GM12878 (cell line): ENCODE measurements around the gene SH3BP1. TPM values are rescaled to one million over a fixed set of nuclear protein-coding genes. Genes with fewer than 3 reads are reported as not detected.

Source experiments
- ATF7 ChIP-seq: fragments of 450-650 bp; IDR thresholded peaks from 2 replicates; pipeline ENCODE4 v1.6.1; 2016; ENCODE audit warnings: low read depth, mild to moderate bottlenecking
- DPF2 ChIP-seq: fragments of 450-650 bp; IDR thresholded peaks from 2 replicates; pipeline ENCODE4 v1.6.1; 2017; ENCODE audit warnings: mild to moderate bottlenecking
- ETV6 ChIP-seq, 2 experiments: fragments of 450-650 bp in 1 of 2; IDR thresholded peaks in 1 of 2; conservative IDR thresholded peaks in 1 of 2; 2 replicates each; pipeline ENCODE4 v1.6.1; 2014; ENCODE audit warnings: antibody characterized with exemption in 1 of 2, borderline replicate concordance in 1 of 2, low read depth in 1 of 2, mild to moderate bottlenecking in 1 of 2, moderate library complexity in 1 of 2
- GATAD2B ChIP-seq: fragments of 450-650 bp; conservative IDR thresholded peaks from 2 replicates; pipeline ENCODE4 v1.6.1; 2017; ENCODE audit warnings: low read depth, mild to moderate bottlenecking, moderate library complexity
- HCFC1 ChIP-seq: fragments of 150-350 bp; IDR thresholded peaks from 2 replicates; pipeline ENCODE4 v1.6.1; 2014; ENCODE audit warnings: low read length
- IKZF2 ChIP-seq, 2 experiments: fragments of 450-650 bp; IDR thresholded peaks; 2 replicates each; pipeline ENCODE4 v1.6.1; 2017; ENCODE audit warnings: mild to moderate bottlenecking in 2 of 2, moderate library complexity in 2 of 2
- MXI1 ChIP-seq: fragments of 150-350 bp; IDR thresholded peaks from 2 replicates; pipeline ENCODE4 v1.6.1; 2011; ENCODE audit warnings: low read depth, mild to moderate bottlenecking, inconsistent platforms, low read length, improper control_type of control experiment
- NBN ChIP-seq: fragments of 450-650 bp; IDR thresholded peaks from 2 replicates; pipeline ENCODE4 v1.6.1; 2016
- NFYA ChIP-seq: IDR thresholded peaks from 2 replicates; pipeline ENCODE4 v1.6.1; 2011; ENCODE audit warnings: low read depth, mild to moderate bottlenecking, low read length, improper control_type of control experiment, borderline replicate concordance
- NR2C1 ChIP-seq: fragments of 450-650 bp; IDR thresholded peaks from 2 replicates; pipeline ENCODE4 v1.6.1; 2017; ENCODE audit warnings: antibody characterized with exemption, mild to moderate bottlenecking, moderate library complexity
- POLR2A ChIP-seq: IDR thresholded peaks from 2 replicates; pipeline ENCODE4 v1.6.1; 2011; ENCODE audit warnings: low read depth, mild to moderate bottlenecking, low read length
- RFX5 ChIP-seq: IDR thresholded peaks from 2 replicates; pipeline ENCODE4 v1.6.1; 2011; ENCODE audit warnings: low read depth, low read length, improper control_type of control experiment
- RUNX3 ChIP-seq: IDR thresholded peaks from 2 replicates; pipeline ENCODE4 v1.6.1; 2012; ENCODE audit warnings: low read length, inconsistent platforms
- SREBF1 ChIP-seq: IDR thresholded peaks from 2 replicates; pipeline ENCODE4 v1.6.1; 2012; ENCODE audit warnings: mild to moderate bottlenecking, low read length
- STAT1 ChIP-seq: fragments of 450-650 bp; conservative IDR thresholded peaks from 2 replicates; pipeline ENCODE4 v1.6.1; 2014; ENCODE audit warnings: antibody characterized with exemption, mild to moderate bottlenecking
- SUZ12 ChIP-seq: fragments of 200-600 bp; sonication (generic); IDR thresholded peaks from one replicate; pipeline ENCODE4 v1.6.1; 2018; ENCODE audit warnings: antibody characterized with exemption, mild to moderate bottlenecking; ENCODE audit not compliant: unreplicated experiment
- ZNF217 ChIP-seq: fragments of 450-650 bp; IDR thresholded peaks from 2 replicates; pipeline ENCODE4 v1.6.1; 2017; ENCODE audit warnings: antibody characterized with exemption, mild to moderate bottlenecking
- polyA plus RNA-seq, 11 experiments: library from polyadenylated mRNA; depleted of rRNA in 4 of 11; unstranded in 6 of 11; stranded (reverse) in 5 of 11; fragments of >200 nt; fragmentation: Nextera tagmentation in 4 of 11; fragmentation: Illumina TruSeq in 1 of 11; extraction: Ambion mirVana in 4 of 11; extraction: Trizol in 1 of 11; gene quantifications; 1 replicate in 1 of 11; 2 replicates in 10 of 11; pipeline versions ENCODE4 v1.2.1 to v1.2.3, GENCODE V29; 2011 to 2016; ENCODE audit warnings: inconsistent platforms in 2 of 11, missing spikeins in 2 of 11, low read depth in 1 of 11
- total RNA-seq, 4 experiments: library from RNA; depleted of rRNA in 3 of 4; stranded (reverse); fragments of >200 nt in 3 of 4; fragmentation: Illumina TruSeq in 1 of 4; extraction: Trizol in 1 of 4; gene quantifications; 2 replicates each; pipeline versions ENCODE4 v1.2.1 to v1.2.3, GENCODE V29; 2013 to 2021
- TF ChIP-seq, protein P1 (sequence below): fragments of 450-650 bp; IDR thresholded peaks from 2 replicates; pipeline ENCODE4 v1.6.1; 2017; ENCODE audit warnings: low read depth, mild to moderate bottlenecking, moderate library complexity
- TF ChIP-seq, protein P2 (sequence below): fragments of 450-650 bp; IDR thresholded peaks from 2 replicates; pipeline ENCODE4 v1.6.1; 2017; ENCODE audit warnings: antibody characterized with exemption, mild to moderate bottlenecking, moderate library complexity
- TF ChIP-seq, protein P3 (sequence below): IDR thresholded peaks from 2 replicates; pipeline ENCODE4 v1.6.1; 2012; ENCODE audit warnings: low read depth, low read length, improper control_type of control experiment
- TF ChIP-seq, protein P4 (sequence below): fragments of 450-650 bp; IDR thresholded peaks from 2 replicates; pipeline ENCODE4 v1.6.1; 2014; ENCODE audit warnings: mild to moderate bottlenecking

Gene SH3BP1
- total and polyA plus RNA-seq, 10 of the 15 experiments (the other 5 are each of a cell fraction or from before 2014, with no cell fraction given), result 0.29 to 70.5 (median 22.5) TPM

DNA sequence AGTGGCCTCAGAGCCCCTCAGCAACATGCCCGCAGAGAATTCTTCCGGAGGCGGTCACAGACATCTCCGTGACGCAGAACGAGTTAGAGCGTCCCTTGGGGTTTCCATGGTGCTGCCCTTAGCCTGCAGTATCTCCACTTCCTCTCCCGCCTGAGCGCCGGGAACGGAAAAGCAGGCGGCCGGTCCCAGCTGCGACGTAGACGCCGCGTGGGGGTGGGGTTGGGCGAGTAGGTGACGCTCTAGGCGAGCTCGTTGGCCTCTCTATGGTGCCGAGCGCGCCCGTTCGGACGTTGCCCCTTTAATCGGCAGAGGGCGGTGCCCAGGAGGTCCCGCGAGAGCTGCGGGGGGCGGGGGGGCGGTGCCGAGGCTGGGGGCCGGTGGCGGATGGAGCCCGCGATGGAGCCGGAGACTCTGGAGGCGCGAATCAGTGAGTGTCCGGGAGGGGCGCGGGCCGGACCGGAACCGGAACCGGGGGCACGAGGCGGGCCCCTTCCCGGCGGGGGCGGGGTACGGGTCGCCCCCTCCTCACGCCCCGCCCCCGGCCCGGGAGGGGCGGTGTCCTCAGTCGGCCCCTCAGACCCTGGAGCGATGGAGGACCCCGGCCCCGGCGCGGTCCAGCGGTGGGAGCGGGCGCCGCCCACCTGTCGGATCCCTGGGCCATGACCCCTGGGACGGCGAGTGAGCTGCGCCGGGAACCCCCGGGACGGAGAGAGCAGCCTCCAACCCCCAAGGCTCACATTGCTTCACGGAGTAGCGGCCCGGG lies 30.8 kb upstream of the SH3BP1 start, which contains the start of gene GGA1 (continued):
- TF ChIP-seq MXI1, result peak; percentile 87
- TF ChIP-seq POLR2A, result peak; percentile 77
- peak in 1 of 2 experiments; percentile 89; a peak in 2 of 4 replicates for TF ChIP-seq ETV6 (conservative IDR thresholded peaks at IDR 0.05 in 1 of 2, IDR thresholded peaks at IDR 0.05 in 1 of 2; ENCODE audit: borderline replicate concordance in 1 of 2, low read depth in 1 of 2)
- peak; percentile 72 for TF ChIP-seq HCFC1
- TF ChIP-seq, protein P1, sequence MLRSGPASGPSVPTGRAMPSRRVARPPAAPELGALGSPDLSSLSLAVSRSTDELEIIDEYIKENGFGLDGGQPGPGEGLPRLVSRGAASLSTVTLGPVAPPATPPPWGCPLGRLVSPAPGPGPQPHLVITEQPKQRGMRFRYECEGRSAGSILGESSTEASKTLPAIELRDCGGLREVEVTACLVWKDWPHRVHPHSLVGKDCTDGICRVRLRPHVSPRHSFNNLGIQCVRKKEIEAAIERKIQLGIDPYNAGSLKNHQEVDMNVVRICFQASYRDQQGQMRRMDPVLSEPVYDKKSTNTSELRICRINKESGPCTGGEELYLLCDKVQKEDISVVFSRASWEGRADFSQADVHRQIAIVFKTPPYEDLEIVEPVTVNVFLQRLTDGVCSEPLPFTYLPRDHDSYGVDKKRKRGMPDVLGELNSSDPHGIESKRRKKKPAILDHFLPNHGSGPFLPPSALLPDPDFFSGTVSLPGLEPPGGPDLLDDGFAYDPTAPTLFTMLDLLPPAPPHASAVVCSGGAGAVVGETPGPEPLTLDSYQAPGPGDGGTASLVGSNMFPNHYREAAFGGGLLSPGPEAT, result peak; percentile 99
- TF ChIP-seq SUZ12, result no peak
- TF ChIP-seq, protein P2, sequence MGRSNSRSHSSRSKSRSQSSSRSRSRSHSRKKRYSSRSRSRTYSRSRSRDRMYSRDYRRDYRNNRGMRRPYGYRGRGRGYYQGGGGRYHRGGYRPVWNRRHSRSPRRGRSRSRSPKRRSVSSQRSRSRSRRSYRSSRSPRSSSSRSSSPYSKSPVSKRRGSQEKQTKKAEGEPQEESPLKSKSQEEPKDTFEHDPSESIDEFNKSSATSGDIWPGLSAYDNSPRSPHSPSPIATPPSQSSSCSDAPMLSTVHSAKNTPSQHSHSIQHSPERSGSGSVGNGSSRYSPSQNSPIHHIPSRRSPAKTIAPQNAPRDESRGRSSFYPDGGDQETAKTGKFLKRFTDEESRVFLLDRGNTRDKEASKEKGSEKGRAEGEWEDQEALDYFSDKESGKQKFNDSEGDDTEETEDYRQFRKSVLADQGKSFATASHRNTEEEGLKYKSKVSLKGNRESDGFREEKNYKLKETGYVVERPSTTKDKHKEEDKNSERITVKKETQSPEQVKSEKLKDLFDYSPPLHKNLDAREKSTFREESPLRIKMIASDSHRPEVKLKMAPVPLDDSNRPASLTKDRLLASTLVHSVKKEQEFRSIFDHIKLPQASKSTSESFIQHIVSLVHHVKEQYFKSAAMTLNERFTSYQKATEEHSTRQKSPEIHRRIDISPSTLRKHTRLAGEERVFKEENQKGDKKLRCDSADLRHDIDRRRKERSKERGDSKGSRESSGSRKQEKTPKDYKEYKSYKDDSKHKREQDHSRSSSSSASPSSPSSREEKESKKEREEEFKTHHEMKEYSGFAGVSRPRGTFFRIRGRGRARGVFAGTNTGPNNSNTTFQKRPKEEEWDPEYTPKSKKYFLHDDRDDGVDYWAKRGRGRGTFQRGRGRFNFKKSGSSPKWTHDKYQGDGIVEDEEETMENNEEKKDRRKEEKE, result no peak
- TF ChIP-seq SREBF1, result no peak
- TF ChIP-seq DPF2, result peak; percentile 68
- TF ChIP-seq STAT1, result peak; percentile 83; the same call in 1 of the 2 replicates
- peak; percentile 84 for TF ChIP-seq RUNX3
- peak; percentile 88 for TF ChIP-seq ATF7
- TF ChIP-seq NFYA, result no peak
- peak; percentile 84 for TF ChIP-seq NR2C1
- peak; percentile 97 for TF ChIP-seq NBN
- TF ChIP-seq, protein P3, sequence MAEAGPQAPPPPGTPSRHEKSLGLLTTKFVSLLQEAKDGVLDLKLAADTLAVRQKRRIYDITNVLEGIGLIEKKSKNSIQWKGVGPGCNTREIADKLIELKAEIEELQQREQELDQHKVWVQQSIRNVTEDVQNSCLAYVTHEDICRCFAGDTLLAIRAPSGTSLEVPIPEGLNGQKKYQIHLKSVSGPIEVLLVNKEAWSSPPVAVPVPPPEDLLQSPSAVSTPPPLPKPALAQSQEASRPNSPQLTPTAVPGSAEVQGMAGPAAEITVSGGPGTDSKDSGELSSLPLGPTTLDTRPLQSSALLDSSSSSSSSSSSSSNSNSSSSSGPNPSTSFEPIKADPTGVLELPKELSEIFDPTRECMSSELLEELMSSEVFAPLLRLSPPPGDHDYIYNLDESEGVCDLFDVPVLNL, result no peak
- TF ChIP-seq, protein P4, sequence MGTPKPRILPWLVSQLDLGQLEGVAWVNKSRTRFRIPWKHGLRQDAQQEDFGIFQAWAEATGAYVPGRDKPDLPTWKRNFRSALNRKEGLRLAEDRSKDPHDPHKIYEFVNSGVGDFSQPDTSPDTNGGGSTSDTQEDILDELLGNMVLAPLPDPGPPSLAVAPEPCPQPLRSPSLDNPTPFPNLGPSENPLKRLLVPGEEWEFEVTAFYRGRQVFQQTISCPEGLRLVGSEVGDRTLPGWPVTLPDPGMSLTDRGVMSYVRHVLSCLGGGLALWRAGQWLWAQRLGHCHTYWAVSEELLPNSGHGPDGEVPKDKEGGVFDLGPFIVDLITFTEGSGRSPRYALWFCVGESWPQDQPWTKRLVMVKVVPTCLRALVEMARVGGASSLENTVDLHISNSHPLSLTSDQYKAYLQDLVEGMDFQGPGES, result no peak
- TF ChIP-seq ZNF217, result peak; percentile 64
- peak; percentile 41; the same call in 1 of the 2 replicates for TF ChIP-seq RFX5
- TF ChIP-seq IKZF2 (IDR thresholded peaks at IDR 0.05), result peak; percentile 95
- peak; percentile 92 for TF ChIP-seq GATAD2B
